Vagina (tissue), 2 donors: ENCODE results near the gene LSP1.

ENCODE experiments used
- POLR2A ChIP-seq, 2 donors: fragments of 450-650 bp; IDR thresholded peaks; one replicate each; pipeline ENCODE4 v1.6.1; 2017; ENCODE audit warnings: antibody characterized with exemption in 2 of 2, mild to moderate bottlenecking in 2 of 2, moderate library complexity in 2 of 2
- POLR2AphosphoS5 ChIP-seq, 2 donors: sonication (generic); formaldehyde crosslinking; IDR thresholded peaks; one replicate each; pipeline ENCODE4 v1.9.0; 2017; ENCODE audit warnings: antibody characterized with exemption in 2 of 2, mild to moderate bottlenecking in 2 of 2, low read depth in 1 of 2; ENCODE audit not compliant: insufficient read depth in 1 of 2
- TF ChIP-seq, protein P1 (sequence below), 3 experiments: fragments of 450-650 bp in 2 of 3; fragments of 200-600 bp in 1 of 3; sonication (generic) in 1 of 3; IDR thresholded peaks; one replicate each; pipeline ENCODE4 v1.5.1; 2017 to 2019; ENCODE audit warnings: antibody characterized with exemption in 3 of 3, mild to moderate bottlenecking in 2 of 3, moderate library complexity in 2 of 3

DNA sequence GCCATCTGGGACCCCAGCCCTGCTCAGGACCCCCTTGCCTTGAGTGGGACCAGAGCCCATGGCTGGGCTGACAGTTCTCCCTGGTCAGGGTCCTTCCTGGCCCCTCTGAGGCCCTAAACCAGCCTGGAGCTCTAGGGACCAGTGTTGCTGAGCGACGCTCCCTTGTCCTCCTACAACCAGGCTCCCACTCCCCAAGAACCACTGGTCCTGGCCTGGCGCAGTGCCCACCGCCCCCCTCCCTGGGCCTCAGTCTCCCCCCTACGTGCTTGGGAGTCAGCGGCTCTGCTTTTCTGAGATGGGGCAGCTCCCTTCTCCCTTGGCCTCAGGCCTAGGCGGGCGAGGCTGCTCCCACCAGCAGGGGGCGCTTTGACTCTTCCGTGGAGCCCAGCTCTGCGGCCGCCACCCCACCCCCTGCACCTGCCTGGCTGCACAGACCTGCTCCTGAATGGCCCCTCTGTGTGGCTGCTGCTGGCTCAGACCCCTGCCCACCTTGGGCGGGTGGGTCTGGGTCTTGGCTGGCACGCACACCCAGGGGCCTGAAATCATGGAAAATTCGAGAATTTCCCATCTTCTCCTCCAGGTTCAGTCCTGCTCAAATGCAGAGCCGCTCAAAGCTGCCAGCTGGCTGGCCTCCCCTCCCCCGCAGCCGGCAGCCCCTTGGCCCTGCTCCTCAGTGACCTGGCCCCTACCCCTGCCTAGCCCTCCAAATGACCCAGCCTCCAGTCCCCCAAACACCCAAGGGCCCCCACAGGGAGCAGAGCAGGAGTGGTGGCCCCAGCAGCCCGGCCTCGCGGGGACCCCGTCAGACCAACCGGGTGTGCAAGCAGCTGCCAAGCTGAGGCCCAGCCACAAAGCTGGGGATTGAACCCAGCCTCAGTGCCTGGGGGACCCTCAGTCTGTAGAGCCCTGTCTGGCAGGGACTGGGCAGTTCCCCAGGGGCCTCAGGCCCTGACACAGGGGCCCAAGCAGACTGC, 29.7 kb downstream of the LSP1 start:
- TF ChIP-seq, protein P1, sequence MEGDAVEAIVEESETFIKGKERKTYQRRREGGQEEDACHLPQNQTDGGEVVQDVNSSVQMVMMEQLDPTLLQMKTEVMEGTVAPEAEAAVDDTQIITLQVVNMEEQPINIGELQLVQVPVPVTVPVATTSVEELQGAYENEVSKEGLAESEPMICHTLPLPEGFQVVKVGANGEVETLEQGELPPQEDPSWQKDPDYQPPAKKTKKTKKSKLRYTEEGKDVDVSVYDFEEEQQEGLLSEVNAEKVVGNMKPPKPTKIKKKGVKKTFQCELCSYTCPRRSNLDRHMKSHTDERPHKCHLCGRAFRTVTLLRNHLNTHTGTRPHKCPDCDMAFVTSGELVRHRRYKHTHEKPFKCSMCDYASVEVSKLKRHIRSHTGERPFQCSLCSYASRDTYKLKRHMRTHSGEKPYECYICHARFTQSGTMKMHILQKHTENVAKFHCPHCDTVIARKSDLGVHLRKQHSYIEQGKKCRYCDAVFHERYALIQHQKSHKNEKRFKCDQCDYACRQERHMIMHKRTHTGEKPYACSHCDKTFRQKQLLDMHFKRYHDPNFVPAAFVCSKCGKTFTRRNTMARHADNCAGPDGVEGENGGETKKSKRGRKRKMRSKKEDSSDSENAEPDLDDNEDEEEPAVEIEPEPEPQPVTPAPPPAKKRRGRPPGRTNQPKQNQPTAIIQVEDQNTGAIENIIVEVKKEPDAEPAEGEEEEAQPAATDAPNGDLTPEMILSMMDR (IDR thresholded peaks at IDR 0.05): peak; percentile 84 to 94 (median 89)
- TF ChIP-seq POLR2A (IDR thresholded peaks at IDR 0.05) (no peak), POLR2AphosphoS5 (IDR thresholded peaks at IDR 0.05; ENCODE audit: insufficient read depth in 1 of 2, low read depth in 1 of 2) (peak; percentile 46)
